Skeletal muscle tissue (tissue), 4 donors: ENCODE measurements around the gene NT5C. TPM values are rescaled to one million over a fixed set of nuclear protein-coding genes. Genes with fewer than 3 reads are reported as not detected.
A peak's percentile ranks its signal among the peaks of the same experiment; 100 is the strongest.
"Not testable (repeated sequence)": the region's sequence is repeated elsewhere in the genome, so short reads cannot be mapped to it uniquely, and the experiment has no call there.

Experiments used
- H3K27ac ChIP-seq: one replicate; pipeline ENCODE4 v1.7.0; 2013; ENCODE audit warnings: mild to moderate bottlenecking, low read depth, low read length, inconsistent platforms
- H3K27me3 ChIP-seq, 3 donors: one replicate each; pipeline ENCODE4 v1.7.0; 2013; ENCODE audit warnings: low read length in 3 of 3; ENCODE audit not compliant: control insufficient read depth in 3 of 3, insufficient read depth in 3 of 3
- H3K36me3 ChIP-seq, 3 donors: one replicate each; pipeline ENCODE4 v1.7.0; 2013; ENCODE audit warnings: low read length in 3 of 3; ENCODE audit not compliant: control insufficient read depth in 3 of 3, insufficient read depth in 3 of 3
- H3K4me1 ChIP-seq, 3 donors: one replicate each; pipeline ENCODE4 v1.7.0; 2013; ENCODE audit warnings: low read length in 3 of 3, mild to moderate bottlenecking in 3 of 3; ENCODE audit not compliant: control insufficient read depth in 3 of 3, insufficient read depth in 3 of 3
- H3K4me3 ChIP-seq, 3 donors: one replicate each; pipeline ENCODE4 v1.7.0; 2013; ENCODE audit warnings: low read length in 3 of 3
- H3K9ac ChIP-seq, 3 donors: one replicate each; pipeline ENCODE4 v1.7.0; 2013; ENCODE audit warnings: low read length in 3 of 3, mild to moderate bottlenecking in 3 of 3, moderate library complexity in 2 of 3, low read depth in 1 of 3
- H3K9me3 ChIP-seq, 3 donors: one replicate each; pipeline ENCODE4 v1.7.0; 2013; ENCODE audit warnings: low read length in 3 of 3; ENCODE audit not compliant: control insufficient read depth in 3 of 3
- total RNA-seq: library from RNA; depleted of rRNA; stranded (reverse); fragments of >200 nt; gene quantifications from one replicate; pipeline ENCODE4 v1.2.3, GENCODE V29; 2014
- donor health status: Osteomylitis.

The NT5C gene
- 32.9 TPM for total RNA-seq

DNA sequence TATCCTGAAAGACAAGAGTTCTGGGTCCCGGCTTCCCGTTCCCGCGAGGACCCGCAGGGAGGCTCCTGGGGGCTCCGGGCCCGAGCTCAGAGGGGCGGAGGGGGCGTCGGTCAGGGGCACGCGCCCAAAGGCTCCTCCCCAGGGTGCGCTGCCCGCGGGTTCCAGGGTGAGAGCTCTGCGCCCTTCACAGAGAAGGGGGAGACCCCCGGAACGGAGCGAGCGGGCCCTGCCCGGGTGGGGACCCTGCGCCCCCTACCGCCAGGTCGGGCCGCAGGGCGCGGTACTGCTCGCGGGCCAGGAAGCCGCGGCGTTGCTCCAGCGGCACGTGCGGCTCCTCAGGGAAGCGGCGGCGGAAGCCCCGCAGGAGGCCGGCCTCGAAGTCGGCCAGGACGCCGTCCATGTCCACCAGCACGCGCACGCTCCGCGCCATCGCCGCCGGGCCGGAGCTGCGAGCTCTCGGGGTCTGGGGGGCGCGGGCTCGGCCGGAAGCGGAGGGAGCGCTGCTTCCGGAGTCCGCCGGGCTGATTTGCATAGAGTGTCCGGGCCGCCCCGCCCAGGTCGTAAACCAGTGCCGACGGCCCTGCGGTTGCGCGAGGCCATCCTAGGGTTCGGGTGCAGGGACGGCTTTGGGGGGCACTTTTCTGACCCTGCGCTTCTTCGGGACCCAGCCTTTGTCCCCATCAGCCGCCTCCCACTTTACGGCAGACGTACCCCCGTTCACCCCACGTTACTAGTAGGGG lies at the start of gene NT5C:
TSS of gene NT5C (minus strand) at position 465 of the 740 bp plus-strand sequence. CDS start at position 430, 35 bp downstream.
- Histone ChIP-seq H3K36me3 (peaks cover 3 to 11% (median 6%) of the 10 kb centered on the region in 3 donors), H3K4me3 (peak within 1 kb of the TSS; percentile 73 to 85 (median 84)), H3K27me3 (no peaks in the 10 kb centered on the region), H3K9me3 (no peaks in the 10 kb centered on the region), H3K4me1 (peaks cover 0 to 13% (median 10%) of the 10 kb centered on the region in 3 donors), H3K9ac (peak within 1 kb of the TSS; percentile 82 to 92 (median 91)), H3K27ac (peak within 1 kb of the TSS; percentile 73)

DNA sequence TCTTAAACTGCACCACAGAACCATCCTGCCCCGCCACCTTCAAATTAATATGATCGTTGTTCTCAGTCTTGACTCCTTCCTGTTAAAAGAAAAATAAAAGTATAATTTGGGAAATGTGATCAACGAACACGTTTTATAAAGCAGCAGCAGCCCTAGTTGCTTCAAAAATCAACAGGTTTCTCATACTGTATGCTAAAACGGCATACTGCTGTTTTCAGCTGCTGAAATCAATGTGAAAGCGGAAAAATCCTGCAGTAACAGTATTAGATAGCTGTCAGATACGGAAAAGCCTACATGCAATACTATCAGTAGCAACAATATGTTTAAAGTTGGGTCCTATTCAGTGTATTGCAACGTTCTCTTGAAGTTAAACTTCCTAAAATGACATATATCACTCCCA lies 49.6 kb upstream of the NT5C start:
- H3K4me3 ChIP-seq = peak overlapping the region; percentile 76 to 92 (median 86)
- no peaks in the 10 kb centered on the region for H3K27me3 ChIP-seq
- no peaks in the 10 kb centered on the region for H3K9me3 ChIP-seq
- peaks cover 10 to 24% (median 19%) of the 10 kb centered on the region in 3 donors for H3K4me1 ChIP-seq
- H3K36me3 ChIP-seq = peaks cover 4 to 21% (median 17%) of the 10 kb centered on the region in 3 donors
- peak overlapping the region; percentile 79 to 96 (median 95) for H3K9ac ChIP-seq
- H3K27ac ChIP-seq = peak overlapping the region; percentile 93

- Histone ChIP-seq H3K4me3 (no peak overlapping the region), H3K4me1 (peaks cover 10 to 22% (median 19%) of the 10 kb centered on the region in 3 donors), H3K36me3 (peaks cover 17 to 37% (median 34%) of the 10 kb centered on the region in 3 donors), H3K27me3 (no peaks in the 10 kb centered on the region), H3K9ac (no peak overlapping the region), H3K9me3 (no peaks in the 10 kb centered on the region), H3K27ac (no peak overlapping the region)
These were observed 46.9 kb upstream of the NT5C start for GRCh38 chr17:75178453-75178852.

- Histone ChIP-seq H3K9ac (no peak overlapping the region), H3K27ac (no peak overlapping the region), H3K4me1 (peaks cover 7 to 16% (median 12%) of the 10 kb centered on the region in 3 donors), H3K36me3 (peaks cover 25 to 47% (median 42%) of the 10 kb centered on the region in 3 donors), H3K27me3 (no peaks in the 10 kb centered on the region), H3K9me3 (no peaks in the 10 kb centered on the region), H3K4me3 (no peak overlapping the region)
These were observed 45.1 kb upstream of the NT5C start for GRCh38 chr17:75176625-75177024.

GRCh38 chr17:75174996-75175395 lies 43.5 kb upstream of the NT5C start:
- no peak overlapping the region for H3K9ac ChIP-seq
- H3K4me3 ChIP-seq = no peak overlapping the region
- peaks cover 25 to 49% (median 45%) of the 10 kb centered on the region in 3 donors for H3K36me3 ChIP-seq
- no peak overlapping the region for H3K27ac ChIP-seq
- no peaks in the 10 kb centered on the region for H3K27me3 ChIP-seq
- no peaks in the 10 kb centered on the region for H3K9me3 ChIP-seq
- peaks cover 0 to 6% (median 5%) of the 10 kb centered on the region in 3 donors for H3K4me1 ChIP-seq

DNA sequence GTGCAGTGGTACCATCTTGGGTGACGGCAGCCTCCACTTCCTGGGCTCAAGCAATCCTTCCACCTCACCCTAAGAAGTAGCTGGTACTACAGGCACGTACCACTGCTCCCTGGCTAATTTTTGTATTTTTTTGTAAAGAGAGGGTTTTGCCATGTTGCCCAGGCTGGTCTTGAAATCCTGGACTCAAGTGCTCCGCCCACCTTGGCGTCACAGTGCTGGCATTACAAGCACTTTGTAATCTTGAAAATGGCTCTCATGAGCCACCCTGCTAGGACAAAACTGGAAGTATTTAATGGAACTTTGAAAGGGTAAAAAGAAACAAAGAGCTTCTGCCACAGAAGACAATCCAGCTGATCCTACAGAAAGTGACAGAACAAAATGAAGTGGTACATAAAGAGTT lies 42.0 kb upstream of the NT5C start:
- Histone ChIP-seq H3K9me3 (no peaks in the 10 kb centered on the region), H3K27me3 (no peaks in the 10 kb centered on the region), H3K9ac (no peak overlapping the region), H3K4me1 (no peaks in the 10 kb centered on the region), H3K36me3 (peaks cover 27 to 41% (median 40%) of the 10 kb centered on the region in 3 donors), H3K27ac (no peak overlapping the region), H3K4me3 (no peak overlapping the region)

- Histone ChIP-seq H3K27ac (no peak overlapping the region), H3K9me3 (no peaks in the 10 kb centered on the region), H3K4me1 (no peaks in the 10 kb centered on the region), H3K9ac (no peak overlapping the region), H3K36me3 (peaks cover 21 to 36% (median 33%) of the 10 kb centered on the region in 3 donors), H3K4me3 (no peak overlapping the region), H3K27me3 (no peaks in the 10 kb centered on the region)
These were observed 37.5 kb upstream of the NT5C start for GRCh38 chr17:75168998-75169397.

DNA sequence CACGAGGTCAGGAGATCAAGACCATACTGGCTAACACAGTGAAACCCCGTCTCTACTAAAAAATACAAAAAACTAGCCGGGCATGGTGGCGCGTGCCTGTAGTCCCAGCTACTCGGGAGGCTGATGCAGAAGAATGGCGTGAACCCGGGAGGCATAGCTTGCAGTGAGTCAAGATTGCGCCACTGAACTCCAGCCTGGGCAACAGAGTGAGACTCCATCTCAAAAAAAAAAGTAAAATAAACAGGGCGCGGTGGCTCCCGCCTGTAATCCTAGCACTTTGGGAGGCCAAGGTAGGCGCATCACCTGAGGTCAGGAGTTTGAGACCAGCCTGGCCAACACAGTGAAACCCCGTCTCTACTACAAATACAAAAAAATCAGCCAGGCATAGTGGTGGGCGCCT lies 33.1 kb upstream of the NT5C start:
- H3K36me3 ChIP-seq = peaks cover 12 to 20% (median 14%) of the 10 kb centered on the region in 3 donors
- not testable (repeated sequence) for H3K9me3 ChIP-seq

DNA sequence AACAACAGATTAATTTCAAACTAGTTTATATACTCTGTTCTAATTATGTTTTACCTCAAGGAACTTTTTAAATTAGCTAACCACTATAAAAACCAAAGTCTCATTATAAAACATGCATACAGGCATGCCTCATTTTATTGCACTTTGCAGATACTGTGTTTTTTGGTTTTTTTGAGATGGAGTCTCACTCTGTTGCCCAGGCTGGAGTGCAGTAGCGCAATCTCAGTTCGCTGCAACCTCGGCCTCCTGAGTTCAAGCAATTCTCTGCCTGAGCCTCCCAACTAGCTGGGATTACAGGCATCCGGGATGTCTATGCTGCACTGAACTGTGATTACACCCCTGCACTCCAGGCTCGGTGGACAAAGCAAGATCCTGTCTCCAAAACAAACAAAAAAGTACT lies 31.5 kb upstream of the NT5C start:
- no peak overlapping the region for H3K4me3 ChIP-seq
- H3K4me1 ChIP-seq = no peaks in the 10 kb centered on the region
- no peaks in the 10 kb centered on the region for H3K27me3 ChIP-seq
- H3K9ac ChIP-seq = no peak overlapping the region
- H3K9me3 ChIP-seq = no peaks in the 10 kb centered on the region
- no peak overlapping the region for H3K27ac ChIP-seq
- peaks cover 9 to 16% (median 14%) of the 10 kb centered on the region in 3 donors for H3K36me3 ChIP-seq

More for the DNA sequence above, 33.1 kb upstream of the NT5C start:
- H3K4me3 ChIP-seq, H3K27me3 ChIP-seq, H3K4me1 ChIP-seq, H3K27ac ChIP-seq, H3K9ac ChIP-seq: not testable (repeated sequence)

DNA sequence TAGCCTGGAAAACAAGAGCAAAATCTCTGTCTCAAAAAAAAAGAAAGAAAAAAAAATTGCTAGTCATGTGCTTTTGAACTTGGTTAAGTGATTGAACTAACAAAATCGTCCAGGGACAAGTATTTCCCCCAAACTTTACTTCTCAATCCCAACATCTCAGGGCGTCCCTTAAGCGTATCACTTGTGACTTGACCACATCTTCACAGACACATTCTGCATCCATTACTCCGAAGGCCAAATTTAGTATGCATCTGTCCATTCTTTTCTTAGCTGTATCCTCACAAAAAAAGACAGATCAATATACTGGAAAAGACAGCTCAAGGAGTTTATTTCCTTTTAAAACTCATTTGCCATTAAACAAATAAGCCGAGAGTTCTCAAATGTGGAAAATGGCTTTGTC lies 28.7 kb upstream of the NT5C start:
- H3K27ac ChIP-seq = peak overlapping the region; percentile 52
- no peaks in the 10 kb centered on the region for H3K27me3 ChIP-seq
- no peak overlapping the region for H3K9ac ChIP-seq
- no peak overlapping the region for H3K4me3 ChIP-seq
- no peaks in the 10 kb centered on the region for H3K9me3 ChIP-seq
- peaks cover 0 to 4% (median 3%) of the 10 kb centered on the region in 3 donors for H3K4me1 ChIP-seq
- H3K36me3 ChIP-seq = peaks cover 0 to 5% (median 0%) of the 10 kb centered on the region in 3 donors
